HG03521 (cell line): Measurements from ENCODE around the gene DCUN1D2.

Source experiments
- ATAC-seq: cut with Tn5 transposase; IDR thresholded peaks from one replicate; pipeline ENCODE4 v1.9.1; 2021; ENCODE audit warnings: mild to moderate bottlenecking, moderate library complexity; ENCODE audit not compliant: unreplicated experiment

DCUN1D2 gene

DNA sequence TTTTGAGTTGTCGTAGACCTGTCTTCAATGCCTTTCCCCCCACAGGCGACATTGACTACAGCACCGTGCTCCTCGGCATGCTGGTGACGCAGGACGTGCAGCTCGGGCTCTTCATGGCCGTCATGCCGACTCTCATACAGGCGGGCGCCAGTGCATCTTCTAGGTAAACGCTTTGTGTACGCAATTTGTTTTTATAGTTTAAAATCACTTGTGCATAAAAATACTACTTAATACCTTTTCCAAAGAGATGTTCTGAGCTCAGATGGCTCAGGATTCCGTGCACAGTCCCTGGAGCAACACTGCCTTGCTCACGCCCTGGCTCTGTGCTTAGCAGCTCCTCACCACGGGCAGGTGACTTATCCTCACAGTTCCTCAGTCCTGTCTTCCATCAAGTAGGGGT lies 30.1 kb upstream of the DCUN1D2 start:
- ATAC-seq: no peak

DNA sequence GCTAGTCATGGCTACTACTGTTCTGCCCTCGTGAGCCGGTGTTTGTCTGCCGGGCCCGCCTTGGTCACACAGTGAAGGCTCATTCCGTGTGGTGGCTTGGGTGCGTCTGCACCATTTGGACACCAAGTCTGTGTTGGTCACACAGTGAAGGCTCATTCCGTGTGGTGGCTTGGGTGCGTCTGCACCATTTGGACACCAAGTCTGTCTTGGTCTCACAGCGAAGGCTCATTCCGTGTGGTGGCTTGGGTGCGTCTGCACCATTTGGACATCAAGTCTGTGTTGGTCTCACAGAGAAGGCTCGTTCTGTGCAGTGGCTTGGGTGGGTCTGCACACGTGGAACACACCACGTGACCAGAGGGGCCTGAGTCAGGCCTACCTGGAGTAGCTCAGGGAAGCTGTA lies 29.0 kb upstream of the DCUN1D2 start:
- no peak for ATAC-seq

- ATAC-seq: no peak
Observed at GRCh38 chr13:113518076-113518803, 27.7 kb upstream of the DCUN1D2 start.

- ATAC-seq: no peak
Observed at GRCh38 chr13:113514847-113515246, 24.3 kb upstream of the DCUN1D2 start.

- no peak for ATAC-seq
Observed at GRCh38 chr13:113513761-113514160, 23.2 kb upstream of the DCUN1D2 start.

DNA sequence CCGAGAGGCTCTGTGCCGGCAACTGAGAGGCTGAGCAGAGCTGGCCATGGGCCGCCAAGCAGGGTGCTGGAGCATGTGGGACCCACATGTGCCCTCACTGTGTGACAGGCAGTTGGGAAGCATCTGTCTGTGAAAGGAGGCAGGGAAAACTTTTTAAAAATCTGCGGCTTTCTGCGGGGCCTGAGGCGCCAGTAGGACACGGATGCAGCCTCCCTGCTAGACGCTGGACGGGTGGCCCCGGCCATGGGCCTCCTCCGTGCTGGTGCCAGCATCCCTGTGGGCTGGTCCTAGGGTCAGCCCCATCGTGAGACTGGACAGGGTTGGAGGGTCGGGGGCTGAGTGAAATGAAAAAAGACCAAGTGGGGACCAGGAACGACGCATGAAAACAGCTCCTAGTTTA lies 20.9 kb upstream of the DCUN1D2 start:
- no peak for ATAC-seq

DNA sequence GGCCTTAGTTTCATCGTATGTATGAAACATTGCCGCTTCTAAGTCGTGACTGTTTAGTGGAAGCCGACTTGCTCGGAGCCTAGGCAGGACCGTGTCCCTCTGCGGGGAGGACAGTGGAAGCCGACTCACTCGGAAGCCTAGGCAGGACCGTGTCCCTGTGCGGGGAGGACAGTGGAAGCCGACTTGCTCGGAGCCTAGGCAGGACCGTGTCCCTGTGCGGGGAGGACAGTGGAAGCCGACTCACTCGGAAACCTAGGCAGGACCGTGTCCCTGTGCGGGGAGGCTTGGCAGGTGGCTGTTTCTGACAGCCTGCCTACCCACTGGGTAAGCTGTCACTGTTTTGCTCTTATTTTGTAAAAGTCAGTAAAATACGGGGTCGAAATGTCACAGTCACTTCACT lies 20.4 kb upstream of the DCUN1D2 start:
- ATAC-seq: no peak

DNA sequence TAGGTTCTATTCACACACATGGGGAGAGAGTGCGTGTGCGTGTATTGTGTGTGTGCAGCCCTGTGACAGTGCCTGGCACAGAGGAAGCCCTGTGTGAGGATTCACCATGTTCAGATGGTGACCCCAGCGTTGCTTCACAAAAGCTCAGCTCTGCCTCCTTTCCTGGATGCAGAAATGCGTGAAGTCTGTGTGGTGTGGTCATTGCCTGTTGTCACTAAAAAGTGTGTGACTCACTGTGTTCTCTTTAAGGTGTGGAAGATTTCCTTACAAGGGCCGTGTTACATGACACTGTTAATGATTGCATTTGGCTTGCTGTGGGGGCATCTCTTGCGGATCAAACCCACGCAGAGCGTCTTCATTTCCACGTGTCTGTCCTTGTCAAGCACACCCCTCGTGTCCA lies 19.5 kb upstream of the DCUN1D2 start:
- ATAC-seq: no peak

DNA sequence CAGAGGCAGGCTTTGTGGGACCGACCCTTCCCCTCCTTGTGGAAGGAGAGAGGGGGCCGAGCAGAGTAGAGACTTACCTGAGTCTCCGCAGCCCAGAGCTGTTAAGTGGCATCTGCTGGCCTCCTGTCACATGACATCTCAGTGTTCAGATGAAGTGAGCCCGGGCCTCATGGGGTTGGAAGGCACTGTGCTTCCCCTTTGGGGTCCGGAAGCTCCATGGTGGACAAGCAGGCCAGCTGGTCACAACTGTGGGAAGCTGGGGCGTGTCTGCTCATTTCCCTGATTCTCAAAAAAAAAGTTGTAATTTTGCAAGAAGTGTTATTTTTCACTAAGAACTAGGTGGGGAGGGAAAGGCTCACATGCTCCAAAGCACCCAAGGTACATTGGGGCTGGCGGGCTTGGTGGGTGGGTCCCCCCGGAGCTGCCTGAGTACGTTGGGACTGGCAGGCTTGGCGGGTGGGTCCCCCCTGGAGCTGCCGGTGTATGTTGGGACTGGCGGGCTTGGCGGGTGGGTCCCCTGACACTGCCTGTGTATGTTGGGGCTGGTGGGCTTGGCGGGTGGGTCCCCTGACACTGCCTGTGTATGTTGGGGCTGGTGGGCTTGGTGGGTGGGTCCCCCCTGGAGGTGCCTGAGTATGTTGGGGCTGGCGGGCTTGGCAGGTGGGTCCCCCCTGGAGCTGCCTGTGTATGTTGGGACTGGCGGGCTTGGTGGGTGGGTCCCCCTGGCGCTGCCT lies 18.2 kb upstream of the DCUN1D2 start:
- ATAC-seq: no peak

GRCh38 chr13:113507505-113508345 lies 17.2 kb upstream of the DCUN1D2 start:
- no peak for ATAC-seq

DNA sequence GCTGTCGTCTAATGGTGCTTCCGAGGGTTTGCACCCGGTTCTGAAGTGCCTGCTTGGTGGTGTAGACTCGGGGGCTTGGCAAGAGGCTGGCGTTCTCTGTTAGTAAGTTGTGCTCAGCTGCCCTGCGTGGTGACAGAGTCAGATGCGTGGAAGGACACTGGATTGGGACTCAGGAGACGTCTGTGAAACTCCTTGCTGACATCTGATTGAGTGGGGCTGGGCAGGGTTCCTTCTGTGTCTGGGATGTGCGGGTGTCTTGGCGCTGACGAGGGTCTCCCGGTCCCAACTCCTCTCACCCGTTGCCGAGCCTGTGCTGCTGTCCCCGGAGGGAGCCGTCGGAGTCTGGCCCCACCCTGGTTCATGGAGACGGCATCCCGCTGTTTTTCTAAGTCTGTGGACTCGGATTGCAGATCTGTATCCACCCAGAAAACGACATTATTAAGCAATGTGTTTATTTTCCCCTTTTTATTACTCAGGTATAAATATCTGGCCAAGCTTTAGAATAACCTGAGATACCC lies 16.4 kb upstream of the DCUN1D2 start:
- ATAC-seq: no peak

GRCh38 chr13:113506025-113506685 lies 15.6 kb upstream of the DCUN1D2 start:
- ATAC-seq: no peak

- ATAC-seq: no peak
Observed at GRCh38 chr13:113502686-113503085, 12.2 kb upstream of the DCUN1D2 start.

- ATAC-seq: no peak
Observed at GRCh38 chr13:113500530-113501265, 10.2 kb upstream of the DCUN1D2 start.

DNA sequence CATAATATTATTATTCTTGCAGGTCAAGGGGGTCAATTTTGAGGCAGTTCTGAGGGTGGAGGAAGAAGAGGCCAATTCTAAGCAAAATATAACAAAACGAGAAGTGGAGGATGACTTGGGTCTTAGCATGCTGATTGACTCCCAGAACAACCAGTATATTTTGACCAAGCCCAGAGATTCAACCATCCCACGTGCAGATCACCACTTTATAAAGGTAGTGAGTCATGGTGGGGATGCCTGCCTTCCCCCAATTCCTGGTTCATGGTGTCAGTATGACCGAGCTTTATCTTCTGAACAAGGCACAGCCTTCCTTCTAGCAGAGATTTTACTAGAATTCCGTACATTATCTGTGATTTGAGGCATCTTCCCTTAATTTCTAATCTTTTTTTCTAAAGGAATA lies 9.4 kb upstream of the DCUN1D2 start:
- no peak for ATAC-seq

DNA sequence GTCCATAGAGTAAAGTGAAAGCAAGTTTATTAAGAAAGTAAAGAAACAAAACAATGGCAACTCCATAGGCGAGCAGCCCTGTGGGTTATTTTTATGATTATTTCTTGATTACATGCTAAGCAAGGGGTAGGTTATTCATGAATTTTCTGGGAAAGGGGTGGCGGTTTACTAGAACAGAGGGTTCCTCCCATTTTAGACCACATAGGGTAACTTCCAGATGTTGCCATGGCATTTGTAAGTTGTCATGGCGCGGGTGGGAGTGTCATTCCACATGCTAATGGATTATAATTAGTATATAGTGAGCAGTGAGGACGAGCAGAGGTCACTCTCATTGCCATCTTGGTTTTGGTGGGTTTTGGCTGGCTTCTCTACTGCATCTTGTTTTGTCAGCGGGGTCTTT lies 8.4 kb upstream of the DCUN1D2 start:
- ATAC-seq: no peak

DNA sequence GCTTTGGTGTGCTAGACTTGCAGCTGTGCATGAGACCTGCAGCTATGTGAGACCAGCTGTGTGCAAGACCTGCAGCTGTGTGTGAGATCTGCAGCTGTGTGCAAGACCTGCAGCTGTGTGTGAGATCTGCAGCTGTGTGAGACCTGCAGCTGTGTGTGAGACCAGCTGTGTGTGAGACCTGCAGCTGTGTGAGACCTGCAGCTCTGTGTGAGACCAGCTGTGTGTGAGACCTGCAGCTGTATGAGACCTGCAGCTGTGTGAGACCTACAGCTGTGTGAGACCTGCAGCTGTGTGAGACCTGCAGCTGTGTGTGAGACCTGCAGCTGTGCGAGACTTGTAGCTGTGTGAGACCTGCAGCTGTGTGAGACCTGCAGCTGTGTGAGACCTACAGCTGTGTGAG lies 6.7 kb upstream of the DCUN1D2 start:
- ATAC-seq: no peak

GRCh38 chr13:113495494-113496210 lies 5.1 kb upstream of the DCUN1D2 start:
- ATAC-seq: no peak

DNA sequence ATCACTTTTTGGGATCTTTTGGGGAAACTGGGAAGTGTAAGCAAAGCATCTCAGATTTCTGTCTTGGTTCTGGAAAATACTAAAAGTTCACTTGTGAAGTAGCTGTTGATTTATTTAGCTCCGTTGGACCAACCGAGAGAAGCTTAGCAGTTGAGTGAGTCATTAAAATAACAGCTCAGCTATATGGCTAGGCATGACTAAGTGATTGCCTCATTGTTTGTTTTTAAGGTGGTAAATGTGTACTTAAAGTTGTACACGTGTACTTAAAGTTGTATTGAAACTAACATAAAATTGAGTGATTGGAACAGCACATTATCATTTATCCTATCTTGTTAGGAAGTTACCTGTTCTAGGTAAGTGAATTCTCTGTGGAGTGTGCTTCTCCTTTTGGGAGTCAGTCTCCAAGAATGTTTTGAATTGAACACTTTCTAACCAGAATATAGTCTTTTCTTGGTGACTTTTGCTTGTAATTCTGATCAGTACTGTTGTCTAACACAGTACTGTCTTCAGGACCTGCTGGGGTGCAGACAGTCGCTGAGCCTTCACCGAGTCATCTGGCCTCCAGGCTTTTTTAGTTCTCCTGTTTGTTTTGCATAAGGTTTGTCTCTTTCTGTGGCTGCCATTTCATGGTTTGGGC lies 2.9 kb upstream of the DCUN1D2 start:
- ATAC-seq: no peak
